GM12878 (cell line): ENCODE measurements around the gene GALNT9. TPM values are rescaled to one million over a fixed set of nuclear protein-coding genes. Genes with fewer than 3 reads are reported as not detected.
"Not testable (repeated sequence)": the region's sequence is repeated elsewhere in the genome, so short reads cannot be mapped to it uniquely, and the experiment has no call there.

ENCODE experiments used
- ATAC-seq: fragments of 200-7000 bp; cut with Tn5 transposase; 3 replicates; pipeline ENCODE4 v1.9.1; 2020; ENCODE audit warnings: mild to moderate bottlenecking, moderate library complexity
- BruUV-seq: library from RNA; stranded (reverse); fragments of 400-500 nt; replicated peaks from 2 replicates; lab custom pipeline; 2021; lab: Mats Ljungman, UMichigan
- CTCF ChIA-PET: fragments of 300-600 bp; sonication (Branson Sonifier 250); formaldehyde crosslinking; extraction: SDS; loops from one replicate; lab custom pipeline; 2021; ENCODE audit warnings: inconsistent platforms; lab: Yijun Ruan, JAX
- POLR2A ChIA-PET: fragments of 350-600 bp; formaldehyde crosslinking; extraction: SDS; loops from one replicate; lab custom pipeline; 2021; ENCODE audit warnings: inconsistent platforms; lab: Charles Lee
- RAD21 ChIA-PET: fragments of 300-600 bp; sonication (Branson Sonifier 250); formaldehyde crosslinking; loops from one replicate; lab custom pipeline; 2023; ENCODE audit warnings: antibody characterized with exemption; ENCODE audit not compliant: unreplicated experiment; lab: Charles Lee
- SMC1A ChIA-PET: fragments of 300-600 bp; sonication (Branson Sonifier 250); formaldehyde crosslinking; loops from one replicate; lab custom pipeline; 2023; ENCODE audit not compliant: unreplicated experiment, uncharacterized antibody; lab: Charles Lee
- DNase-seq: peaks from one replicate; pipeline ENCODE4 v3.0.0-alpha.2; 2011; ENCODE audit warnings: low read depth, low spot score
- FAIRE-seq: peaks from 3 replicates; lab custom pipeline; 2011; peaks lifted over from hg19 to GRCh38; lab: Jason Lieb, UNC
- H2AFZ ChIP-seq: 2 replicates; pipeline ENCODE4 v1.6.0; 2011; ENCODE audit warnings: low read depth, low read length, control low read depth; ENCODE audit not compliant: control insufficient read depth
- H3K27ac ChIP-seq: 2 replicates; pipeline ENCODE4 v1.5.1; 2011; ENCODE audit warnings: control low read depth; ENCODE audit not compliant: control insufficient read depth, insufficient read depth
- H3K27me3 ChIP-seq, 2 experiments: replicated peaks in 1 of 2; 2 replicates each; pipeline versions ENCODE4 v1.6.0 to v1.6.1; 2011; ENCODE audit warnings: low read length in 1 of 2; ENCODE audit not compliant: control insufficient read depth in 2 of 2, insufficient read depth in 2 of 2
- H3K36me3 ChIP-seq, 2 experiments: 2 replicates each; pipeline ENCODE4 v1.5.1; 2011; ENCODE audit warnings: low read length in 1 of 2; ENCODE audit not compliant: control insufficient read depth in 2 of 2, insufficient read depth in 2 of 2
- H3K4me1 ChIP-seq: 2 replicates; pipeline ENCODE4 v1.6.1; 2011; ENCODE audit warnings: mild to moderate bottlenecking, low read length, moderate library complexity, mixed read lengths; ENCODE audit not compliant: control insufficient read depth, insufficient read depth
- H3K4me2 ChIP-seq: 2 replicates; pipeline ENCODE4 v1.6.0; 2011; ENCODE audit warnings: control low read depth; ENCODE audit not compliant: control insufficient read depth, insufficient read depth
- H3K4me3 ChIP-seq: fragments of 200-600 bp; sonication (generic); 2 replicates; pipeline ENCODE4 v1.5.1; 2016
- H3K79me2 ChIP-seq: 2 replicates; pipeline ENCODE4 v1.6.0; 2011; ENCODE audit warnings: low read length; ENCODE audit not compliant: control insufficient read depth, insufficient read depth
- H3K9ac ChIP-seq: 2 replicates; pipeline ENCODE4 v1.8.0; 2011; ENCODE audit warnings: low read length, control low read depth, mixed read lengths; ENCODE audit not compliant: control insufficient read depth, insufficient read depth
- H3K9me3 ChIP-seq: replicated peaks from 3 replicates; pipeline ENCODE4 v1.5.1; 2011; ENCODE audit warnings: mild to moderate bottlenecking, low read length; ENCODE audit not compliant: control insufficient read depth, insufficient read depth
- H4K20me1 ChIP-seq: 2 replicates; pipeline ENCODE4 v1.6.0; 2011; ENCODE audit not compliant: control insufficient read depth, insufficient read depth
- DPF2 ChIP-seq: fragments of 450-650 bp; IDR thresholded peaks from 2 replicates; pipeline ENCODE4 v1.6.1; 2017; ENCODE audit warnings: mild to moderate bottlenecking
- EZH2 ChIP-seq: IDR thresholded peaks from 2 replicates; pipeline ENCODE4 v1.6.1; 2012; ENCODE audit warnings: low read depth, mild to moderate bottlenecking, control low read depth, inconsistent platforms, low read length, borderline replicate concordance; ENCODE audit not compliant: control insufficient read depth
- HDAC2 ChIP-seq: fragments of 200-600 bp; sonication (generic); IDR thresholded peaks from 2 replicates; pipeline ENCODE4 v1.6.1; 2017
- IKZF2 ChIP-seq, 2 experiments: fragments of 450-650 bp; IDR thresholded peaks; 2 replicates each; pipeline ENCODE4 v1.6.1; 2017; ENCODE audit warnings: mild to moderate bottlenecking in 2 of 2, moderate library complexity in 2 of 2
- TCF3 ChIP-seq: IDR thresholded peaks from 2 replicates; pipeline ENCODE4 v1.6.1; 2012; ENCODE audit warnings: low read depth, mild to moderate bottlenecking, low read length, borderline replicate concordance; ENCODE audit not compliant: insufficient read depth
- WGBS: methylation state at CpG from one replicate; pipeline ENCODE4 v1.1.6; 2016; ENCODE audit warnings: low lambda C conversion rate; ENCODE audit not compliant: insufficient replicate concordance, insufficient coverage; ENCODE audit errors: missing lambda C conversion rate; 5-methylcytosine and 5-hydroxymethylcytosine counted together
- in situ Hi-C: fragments of 300-500 bp; cut with MboI; formaldehyde crosslinking; loops from 9 replicates; pipeline ENCODE4 v1.14.3; 2018; ENCODE audit warnings: mixed read lengths
- intact Hi-C: fragments of 100-400 bp; cut with micrococcal nuclease; formaldehyde crosslinking; loops from one replicate; pipeline ENCODE4 v1.14.2; 2022; ENCODE audit not compliant: unreplicated experiment
- polyA plus RNA-seq, 11 experiments: library from polyadenylated mRNA; depleted of rRNA in 4 of 11; unstranded in 6 of 11; stranded (reverse) in 5 of 11; fragments of >200 nt; fragmentation: Nextera tagmentation in 4 of 11; fragmentation: Illumina TruSeq in 1 of 11; extraction: Ambion mirVana in 4 of 11; extraction: Trizol in 1 of 11; gene quantifications; 1 replicate in 1 of 11; 2 replicates in 10 of 11; pipeline versions ENCODE4 v1.2.1 to v1.2.3, GENCODE V29; 2011 to 2016; ENCODE audit warnings: inconsistent platforms in 2 of 11, missing spikeins in 2 of 11, low read depth in 1 of 11
- total RNA-seq, 4 experiments: library from RNA; depleted of rRNA in 3 of 4; stranded (reverse); fragments of >200 nt in 3 of 4; fragmentation: Illumina TruSeq in 1 of 4; extraction: Trizol in 1 of 4; gene quantifications; 2 replicates each; pipeline versions ENCODE4 v1.2.1 to v1.2.3, GENCODE V29; 2013 to 2021

Gene GALNT9
- total and polyA plus RNA-seq, 10 of the 15 experiments (the other 5 are each of a cell fraction or from before 2014, with no cell fraction given) = 0.04 TPM; not detected in 9

- H3K27ac ChIP-seq, in situ Hi-C loops: not testable (repeated sequence)
These were observed 33.8 kb downstream of the GALNT9 start for GRCh38 chr12:132295561-132295960.

DNA sequence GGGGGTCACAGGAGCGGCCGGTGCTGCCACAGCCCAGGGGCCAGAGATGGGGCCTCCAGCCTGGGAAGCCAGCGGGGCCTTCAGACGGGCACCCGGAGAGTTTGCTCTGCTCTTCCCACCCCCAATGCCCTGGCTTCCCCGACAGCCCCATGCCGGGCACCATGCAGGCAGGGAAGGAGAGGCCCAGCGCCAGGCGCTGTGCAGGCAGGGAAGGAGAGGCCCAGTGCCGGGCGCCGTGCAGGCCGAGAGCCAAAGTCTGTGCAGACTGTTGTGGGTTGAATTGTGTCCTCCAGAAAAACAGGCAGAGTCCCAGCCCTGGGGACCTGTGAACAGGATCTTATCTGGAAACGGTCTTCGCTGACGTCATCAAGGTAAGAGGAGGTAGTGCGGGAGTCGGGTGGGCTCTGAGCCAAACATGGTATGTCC is 34.3 kb downstream of the GALNT9 start:
- ChIA-PET POLR2A (interaction anchor here (0.5 kb wide), 1 partner anchor 639 kb away, joined by 4 read pairs; no protein-coding TSS in a partner anchor), RAD21 (no interaction called here), CTCF (no interaction called here), SMC1A (no interaction called here)
- intact Hi-C loops (no loop called here), in situ Hi-C loops (no loop called here)
- no TSS peak for BruUV-seq
- no peak for ATAC-seq
- peaks cover 2% of the 10 kb centered on the region; the same call in 2 of the 3 replicates for H3K9me3 ChIP-seq
- no peak overlapping the region for H3K4me3 ChIP-seq
- H3K9ac ChIP-seq = no peak overlapping the region
- H3K4me1 ChIP-seq = no peaks in the 10 kb centered on the region
- H3K27ac ChIP-seq = no peak overlapping the region
- TF ChIP-seq EZH2 = no peak
- TF ChIP-seq HDAC2 = no peak
- TF ChIP-seq DPF2 = no peak
- TF ChIP-seq IKZF2 (IDR thresholded peaks at IDR 0.05) = no peak
- no peak for TF ChIP-seq TCF3
- FAIRE-seq = no peak
- H2AFZ ChIP-seq = no peak overlapping the region
- H3K4me2 ChIP-seq = no peak overlapping the region
- H3K27me3 ChIP-seq = no peaks in the 10 kb centered on the region
- WGBS = 78% methylated on average over 18 of the region's 18 CpGs
- no peaks in the 10 kb centered on the region for H4K20me1 ChIP-seq
- H3K36me3 ChIP-seq = no peaks in the 10 kb centered on the region
- H3K79me2 ChIP-seq = no peaks in the 10 kb centered on the region
- DNase-seq = no peak

More at GRCh38 chr12:132295561-132295960, 33.8 kb downstream of the GALNT9 start:
- H3K4me2 ChIP-seq, H3K36me3 ChIP-seq, H3K4me3 ChIP-seq, intact Hi-C loops, POLR2A ChIA-PET, H3K79me2 ChIP-seq, ATAC-seq, H4K20me1 ChIP-seq, H3K9ac ChIP-seq, DNase-seq, CTCF ChIA-PET, FAIRE-seq, H3K9me3 ChIP-seq, H3K27me3 ChIP-seq, RAD21 ChIA-PET, BruUV-seq, H3K4me1 ChIP-seq, H2AFZ ChIP-seq, SMC1A ChIA-PET: not testable (repeated sequence)
- 85% methylated on average over 22 of the region's 24 CpGs for WGBS
